Neutrophil (primary cell): ENCODE measurements around the gene SENP1.

ENCODE experiments used
- H3K27ac ChIP-seq: fragments of 200-600 bp; sonication (generic); 2 replicates; pipeline ENCODE4 v1.5.1; 2016; ENCODE audit warnings: mild to moderate bottlenecking, moderate library complexity
- H3K27me3 ChIP-seq: fragments of 200-600 bp; sonication (generic); 2 replicates; pipeline ENCODE4 v1.6.0; 2016; ENCODE audit warnings: mild to moderate bottlenecking
- H3K36me3 ChIP-seq: fragments of 200-600 bp; sonication (generic); 2 replicates; pipeline ENCODE4 v1.5.1; 2017
- H3K4me1 ChIP-seq, 2 experiments: fragments of 200-600 bp in 1 of 2; sonication (generic) in 1 of 2; 1 replicate in 1 of 2; 2 replicates in 1 of 2; pipeline versions ENCODE4 v1.5.1 to v1.6.1; 2013 to 2016; ENCODE audit warnings: low read depth in 1 of 2, low read length in 1 of 2, mild to moderate bottlenecking in 1 of 2, moderate library complexity in 1 of 2; ENCODE audit not compliant: control insufficient read depth in 1 of 2, insufficient read depth in 1 of 2
- H3K4me3 ChIP-seq, 2 experiments: fragments of 200-600 bp in 1 of 2; sonication (generic) in 1 of 2; 1 replicate in 1 of 2; 2 replicates in 1 of 2; pipeline ENCODE4 v1.5.1; 2013 to 2016; ENCODE audit warnings: low read depth in 1 of 2, low read length in 1 of 2, mild to moderate bottlenecking in 1 of 2, moderate library complexity in 1 of 2
- H3K9me3 ChIP-seq: fragments of 200-600 bp; sonication (generic); 2 replicates; pipeline ENCODE4 v1.5.1; 2016
- CTCF ChIP-seq: fragments of 200-600 bp; sonication (generic); IDR thresholded peaks from 2 replicates; pipeline ENCODE4 v1.5.1; 2016; ENCODE audit warnings: antibody characterized with exemption

Gene SENP1

GRCh38 chr12:48018618-48018995 is 87.3 kb downstream of the SENP1 start:
- no peaks in the 10 kb centered on the region for H3K4me1 ChIP-seq
- H3K27ac ChIP-seq = no peak overlapping the region
- no peak for TF ChIP-seq CTCF
- no peak overlapping the region for H3K4me3 ChIP-seq
- no peaks in the 10 kb centered on the region for H3K36me3 ChIP-seq
- peaks cover 81% of the 10 kb centered on the region for H3K27me3 ChIP-seq
- H3K9me3 ChIP-seq = no peaks in the 10 kb centered on the region

GRCh38 chr12:48017921-48018617 is 87.8 kb downstream of the SENP1 start:
- Histone ChIP-seq H3K9me3 (no peaks in the 10 kb centered on the region), H3K36me3 (no peaks in the 10 kb centered on the region), H3K4me1 (no peaks in the 10 kb centered on the region), H3K27ac (no peak overlapping the region), H3K4me3 (no peak overlapping the region), H3K27me3 (peaks cover 85% of the 10 kb centered on the region)
- TF ChIP-seq CTCF = no peak

GRCh38 chr12:48017496-48017895 is 88.4 kb downstream of the SENP1 start:
- H3K4me1 ChIP-seq = no peaks in the 10 kb centered on the region
- H3K27ac ChIP-seq = no peak overlapping the region
- no peaks in the 10 kb centered on the region for H3K36me3 ChIP-seq
- no peaks in the 10 kb centered on the region for H3K9me3 ChIP-seq
- peaks cover 85% of the 10 kb centered on the region for H3K27me3 ChIP-seq
- no peak for TF ChIP-seq CTCF
- H3K4me3 ChIP-seq = no peak overlapping the region

GRCh38 chr12:48016373-48017020 is 89.4 kb downstream of the SENP1 start:
- Histone ChIP-seq H3K4me1 (no peaks in the 10 kb centered on the region), H3K4me3 (no peak overlapping the region), H3K27ac (no peak overlapping the region), H3K9me3 (no peaks in the 10 kb centered on the region), H3K36me3 (no peaks in the 10 kb centered on the region), H3K27me3 (peaks cover 83% of the 10 kb centered on the region)
- TF ChIP-seq CTCF = no peak

- no peak for TF ChIP-seq CTCF
- peaks cover 86% of the 10 kb centered on the region for H3K27me3 ChIP-seq
- no peaks in the 10 kb centered on the region for H3K9me3 ChIP-seq
- no peaks in the 10 kb centered on the region for H3K4me1 ChIP-seq
- H3K27ac ChIP-seq = no peak overlapping the region
- H3K36me3 ChIP-seq = no peaks in the 10 kb centered on the region
- H3K4me3 ChIP-seq = no peak overlapping the region
These were observed 89.9 kb downstream of the SENP1 start for GRCh38 chr12:48015954-48016353.
